Measurements from ENCODE around the gene MDM4.

MDM4 gene

GRCh38 chr1:204523605-204524215 is 7.5 kb downstream of the MDM4 start:
- Histone ChIP-seq H3K27me3 (ENCODE audit: control insufficient read depth, insufficient read depth, low read length) (no peaks in the 10 kb centered on the region), H3K9me3 (replicated peaks; ENCODE audit: low read length) (no peaks in the 10 kb centered on the region), H3K4me1 (ENCODE audit: control insufficient read depth, insufficient read depth, low read length) (peaks cover 14% of the 10 kb centered on the region), H3K4me2 (ENCODE audit: low read length) (no peak overlapping the region), H3K4me3 (ENCODE audit: low read length) (no peak overlapping the region), H3K9ac (ENCODE audit: low read depth, low read length) (no peak overlapping the region), H3K36me3 (ENCODE audit: insufficient read depth, low read length) (peaks cover 43% of the 10 kb centered on the region)

DNA sequence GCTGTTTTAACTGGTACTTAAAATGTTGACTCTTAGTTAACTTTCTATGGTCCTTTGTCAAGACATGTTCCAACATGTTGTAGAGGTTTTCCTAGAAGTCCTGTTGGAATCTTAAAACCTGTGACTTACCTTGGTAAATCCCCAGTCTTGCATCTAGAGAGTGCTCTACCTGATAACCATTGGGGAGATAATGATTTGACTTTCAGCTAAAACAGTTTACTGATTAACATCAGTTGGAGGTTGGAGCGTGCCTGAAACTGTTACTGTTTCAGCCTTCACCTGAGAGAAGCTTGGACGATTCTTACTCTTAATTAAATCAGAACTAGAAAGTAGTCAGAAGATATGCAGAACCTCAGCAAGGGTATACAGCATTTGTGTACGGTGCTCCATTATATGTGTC is 8.8 kb downstream of the MDM4 start:
- Histone ChIP-seq H3K9ac (ENCODE audit: low read depth, low read length) (no peak overlapping the region), H3K9me3 (replicated peaks; ENCODE audit: low read length) (no peaks in the 10 kb centered on the region), H3K4me2 (ENCODE audit: low read length) (no peak overlapping the region), H3K4me1 (ENCODE audit: control insufficient read depth, insufficient read depth, low read length) (peaks cover 14% of the 10 kb centered on the region), H3K36me3 (ENCODE audit: insufficient read depth, low read length) (peaks cover 54% of the 10 kb centered on the region), H3K4me3 (ENCODE audit: low read length) (no peak overlapping the region), H3K27me3 (ENCODE audit: control insufficient read depth, insufficient read depth, low read length) (no peaks in the 10 kb centered on the region)

- Histone ChIP-seq H3K27me3 (ENCODE audit: control insufficient read depth, insufficient read depth, low read length) (no peaks in the 10 kb centered on the region), H3K4me2 (ENCODE audit: low read length) (no peak overlapping the region), H3K4me3 (ENCODE audit: low read length) (no peak overlapping the region), H3K9ac (ENCODE audit: low read depth, low read length) (no peak overlapping the region), H3K36me3 (ENCODE audit: insufficient read depth, low read length) (peaks cover 85% of the 10 kb centered on the region), H3K4me1 (ENCODE audit: control insufficient read depth, insufficient read depth, low read length) (no peaks in the 10 kb centered on the region), H3K9me3 (replicated peaks; ENCODE audit: low read length) (no peaks in the 10 kb centered on the region)
Observed at GRCh38 chr1:204528241-204528640, 12.0 kb downstream of the MDM4 start.

- H3K9me3 ChIP-seq (replicated peaks; ENCODE audit: low read length): no peaks in the 10 kb centered on the region
- no peaks in the 10 kb centered on the region for H3K4me1 ChIP-seq (ENCODE audit: control insufficient read depth, insufficient read depth, low read length)
- H3K4me2 ChIP-seq (ENCODE audit: low read length): no peak overlapping the region
- H3K36me3 ChIP-seq (ENCODE audit: insufficient read depth, low read length): peaks cover 84% of the 10 kb centered on the region
- H3K9ac ChIP-seq (ENCODE audit: low read depth, low read length): no peak overlapping the region
- no peak overlapping the region for H3K4me3 ChIP-seq (ENCODE audit: low read length)
- H3K27me3 ChIP-seq (ENCODE audit: control insufficient read depth, insufficient read depth, low read length): no peaks in the 10 kb centered on the region
Observed at GRCh38 chr1:204528677-204529076, 12.5 kb downstream of the MDM4 start.

GRCh38 chr1:204529371-204529895 is 13.2 kb downstream of the MDM4 start:
- Histone ChIP-seq H3K9ac (ENCODE audit: low read depth, low read length) (no peak overlapping the region), H3K9me3 (replicated peaks; ENCODE audit: low read length) (no peaks in the 10 kb centered on the region), H3K36me3 (ENCODE audit: insufficient read depth, low read length) (peaks cover 84% of the 10 kb centered on the region), H3K4me1 (ENCODE audit: control insufficient read depth, insufficient read depth, low read length) (no peaks in the 10 kb centered on the region), H3K4me2 (ENCODE audit: low read length) (no peak overlapping the region), H3K27me3 (ENCODE audit: control insufficient read depth, insufficient read depth, low read length) (no peaks in the 10 kb centered on the region), H3K4me3 (ENCODE audit: low read length) (no peak overlapping the region)

GRCh38 chr1:204530932-204531331 is 14.7 kb downstream of the MDM4 start:
- Histone ChIP-seq H3K4me1 (ENCODE audit: control insufficient read depth, insufficient read depth, low read length) (no peaks in the 10 kb centered on the region), H3K9me3 (replicated peaks; ENCODE audit: low read length) (no peaks in the 10 kb centered on the region), H3K36me3 (ENCODE audit: insufficient read depth, low read length) (peaks cover 75% of the 10 kb centered on the region), H3K27me3 (ENCODE audit: control insufficient read depth, insufficient read depth, low read length) (no peaks in the 10 kb centered on the region), H3K9ac (ENCODE audit: low read depth, low read length) (no peak overlapping the region), H3K4me2 (ENCODE audit: low read length) (no peak overlapping the region), H3K4me3 (ENCODE audit: low read length) (no peak overlapping the region)

- no peaks in the 10 kb centered on the region for H3K9me3 ChIP-seq (replicated peaks; ENCODE audit: low read length)
- H3K9ac ChIP-seq (ENCODE audit: low read depth, low read length): no peak overlapping the region
- H3K36me3 ChIP-seq (ENCODE audit: insufficient read depth, low read length): peaks cover 75% of the 10 kb centered on the region
- H3K4me1 ChIP-seq (ENCODE audit: control insufficient read depth, insufficient read depth, low read length): no peaks in the 10 kb centered on the region
- no peak overlapping the region for H3K4me2 ChIP-seq (ENCODE audit: low read length)
- no peaks in the 10 kb centered on the region for H3K27me3 ChIP-seq (ENCODE audit: control insufficient read depth, insufficient read depth, low read length)
- no peak overlapping the region for H3K4me3 ChIP-seq (ENCODE audit: low read length)
Observed at GRCh38 chr1:204532832-204533231, 16.6 kb downstream of the MDM4 start.

DNA sequence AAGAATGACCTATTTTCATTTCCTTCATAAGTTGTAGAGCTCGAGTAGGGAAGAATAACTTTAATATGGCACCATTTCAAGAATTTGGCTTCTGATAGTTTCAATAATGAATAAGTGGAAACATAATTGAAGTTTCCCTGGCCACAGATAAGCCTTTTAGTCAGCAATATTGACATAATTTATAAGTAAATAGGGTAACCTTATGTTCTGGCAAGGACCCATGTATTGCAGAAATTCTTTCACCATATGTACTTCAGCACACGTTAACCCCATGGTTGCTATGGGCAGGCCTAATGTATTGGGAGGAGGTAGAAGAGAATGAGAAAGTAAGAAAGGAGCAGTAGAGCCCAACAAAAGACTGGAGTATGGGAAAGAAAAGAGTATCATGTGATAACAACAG is 25.4 kb downstream of the MDM4 start:
- Histone ChIP-seq H3K4me3 (ENCODE audit: low read length) (no peak overlapping the region), H3K4me2 (ENCODE audit: low read length) (no peak overlapping the region), H3K9me3 (replicated peaks; ENCODE audit: low read length) (no peaks in the 10 kb centered on the region), H3K4me1 (ENCODE audit: control insufficient read depth, insufficient read depth, low read length) (peaks cover 10% of the 10 kb centered on the region), H3K9ac (ENCODE audit: low read depth, low read length) (no peak overlapping the region), H3K27me3 (ENCODE audit: control insufficient read depth, insufficient read depth, low read length) (no peaks in the 10 kb centered on the region), H3K36me3 (ENCODE audit: insufficient read depth, low read length) (peaks cover 74% of the 10 kb centered on the region)

DNA sequence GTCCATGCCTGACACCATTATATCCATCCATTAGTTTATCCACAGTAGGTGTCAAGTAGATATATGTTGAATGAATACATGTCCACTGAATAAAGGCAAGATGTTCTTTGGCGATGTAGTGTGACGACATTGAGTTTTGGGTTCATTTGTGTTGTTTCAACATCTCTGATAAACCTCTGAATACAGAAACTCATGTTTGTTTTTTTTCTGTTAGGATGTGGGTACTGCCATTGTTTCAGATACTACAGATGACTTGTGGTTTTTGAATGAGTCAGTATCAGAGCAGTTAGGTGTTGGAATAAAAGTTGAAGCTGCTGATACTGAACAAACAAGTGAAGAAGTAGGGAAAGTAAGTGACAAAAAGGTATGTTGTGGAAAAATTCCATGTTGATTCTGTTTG is 28.1 kb downstream of the MDM4 start:
- peaks cover 10% of the 10 kb centered on the region for H3K4me1 ChIP-seq (ENCODE audit: control insufficient read depth, insufficient read depth, low read length)
- H3K9ac ChIP-seq (ENCODE audit: low read depth, low read length): no peak overlapping the region
- H3K27me3 ChIP-seq (ENCODE audit: control insufficient read depth, insufficient read depth, low read length): no peaks in the 10 kb centered on the region
- H3K9me3 ChIP-seq (replicated peaks; ENCODE audit: low read length): no peaks in the 10 kb centered on the region
- H3K36me3 ChIP-seq (ENCODE audit: insufficient read depth, low read length): peaks cover 82% of the 10 kb centered on the region
- no peak overlapping the region for H3K4me2 ChIP-seq (ENCODE audit: low read length)
- no peak overlapping the region for H3K4me3 ChIP-seq (ENCODE audit: low read length)

DNA sequence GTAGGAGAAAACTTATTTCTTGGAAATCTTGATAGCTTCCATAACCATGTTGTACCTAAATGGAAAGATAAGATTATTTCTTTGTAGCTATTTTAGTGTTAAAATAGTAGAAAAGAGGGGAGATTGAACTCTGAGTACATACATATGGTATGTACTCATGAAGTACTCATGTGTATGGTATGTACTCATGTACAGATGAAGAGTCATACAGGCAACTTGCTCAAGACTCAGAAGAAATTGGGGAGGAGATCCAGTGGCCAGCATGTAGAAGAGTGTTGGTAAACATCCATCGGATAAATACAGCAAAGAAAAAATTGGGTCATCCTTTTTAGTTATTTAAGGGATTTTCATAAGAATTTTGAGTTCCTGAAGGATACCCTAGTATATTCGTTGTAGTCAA is 29.0 kb downstream of the MDM4 start:
- H3K27me3 ChIP-seq (ENCODE audit: control insufficient read depth, insufficient read depth, low read length): no peaks in the 10 kb centered on the region
- H3K9ac ChIP-seq (ENCODE audit: low read depth, low read length): no peak overlapping the region
- H3K4me3 ChIP-seq (ENCODE audit: low read length): no peak overlapping the region
- H3K4me1 ChIP-seq (ENCODE audit: control insufficient read depth, insufficient read depth, low read length): peaks cover 10% of the 10 kb centered on the region
- H3K9me3 ChIP-seq (replicated peaks; ENCODE audit: low read length): no peaks in the 10 kb centered on the region
- no peak overlapping the region for H3K4me2 ChIP-seq (ENCODE audit: low read length)
- H3K36me3 ChIP-seq (ENCODE audit: insufficient read depth, low read length): peaks cover 90% of the 10 kb centered on the region

- Histone ChIP-seq H3K36me3 (ENCODE audit: insufficient read depth, low read length) (peaks cover 93% of the 10 kb centered on the region), H3K9ac (ENCODE audit: low read depth, low read length) (no peak overlapping the region), H3K4me2 (ENCODE audit: low read length) (no peak overlapping the region), H3K27me3 (ENCODE audit: control insufficient read depth, insufficient read depth, low read length) (no peaks in the 10 kb centered on the region), H3K4me1 (ENCODE audit: control insufficient read depth, insufficient read depth, low read length) (peaks cover 10% of the 10 kb centered on the region), H3K9me3 (replicated peaks; ENCODE audit: low read length) (no peaks in the 10 kb centered on the region), H3K4me3 (ENCODE audit: low read length) (no peak overlapping the region)
Observed at GRCh38 chr1:204545881-204546280, 29.7 kb downstream of the MDM4 start.

GRCh38 chr1:204548265-204548664 is 32.1 kb downstream of the MDM4 start:
- H3K9ac ChIP-seq (ENCODE audit: low read depth, low read length): no peak overlapping the region
- H3K4me2 ChIP-seq (ENCODE audit: low read length): no peak overlapping the region
- peaks cover 82% of the 10 kb centered on the region for H3K36me3 ChIP-seq (ENCODE audit: insufficient read depth, low read length)
- H3K9me3 ChIP-seq (replicated peaks; ENCODE audit: low read length): no peaks in the 10 kb centered on the region
- no peaks in the 10 kb centered on the region for H3K27me3 ChIP-seq (ENCODE audit: control insufficient read depth, insufficient read depth, low read length)
- H3K4me1 ChIP-seq (ENCODE audit: control insufficient read depth, insufficient read depth, low read length): peaks cover 10% of the 10 kb centered on the region
- H3K4me3 ChIP-seq (ENCODE audit: low read length): no peak overlapping the region
